Cortex of kidney (tissue), 1 donor: ENCODE measurements around the gene C2CD2.
"Not testable (repeated sequence)": the region's sequence is repeated elsewhere in the genome, so short reads cannot be mapped to it uniquely, and the experiment has no call there.

ENCODE experiments used
- DNase-seq: peaks from one replicate; lab custom pipeline; 2025; lab: John Stamatoyannopoulos, UW

C2CD2 gene

GRCh38 chr21:41957991-41958766, 4.4 kb upstream of the C2CD2 start:
- DNase-seq: no peak

- DNase-seq: no peak
Measured at GRCh38 chr21:41956926-41957729, 3.3 kb upstream of the C2CD2 start.

- DNase-seq: no peak
Measured at GRCh38 chr21:41955516-41955915, 1.7 kb upstream of the C2CD2 start.

GRCh38 chr21:41954654-41955499, 1.1 kb upstream of the C2CD2 start:
- DNase-seq: no peak

GRCh38 chr21:41953249-41953830, 478 bp downstream of the C2CD2 start:
- no peak for DNase-seq

- no peak for DNase-seq
Measured at GRCh38 chr21:41952568-41953248, 1.1 kb downstream of the C2CD2 start.

- no peak for DNase-seq
Measured at GRCh38 chr21:41951876-41952567, 1.8 kb downstream of the C2CD2 start.

- no peak for DNase-seq
Measured at GRCh38 chr21:41950941-41951351, 2.9 kb downstream of the C2CD2 start.

- DNase-seq: not testable (repeated sequence)
Measured at GRCh38 chr21:41949631-41950030, 4.2 kb downstream of the C2CD2 start.

GRCh38 chr21:41948901-41949300, 4.9 kb downstream of the C2CD2 start:
- no peak for DNase-seq

GRCh38 chr21:41948078-41948895, 5.5 kb downstream of the C2CD2 start:
- DNase-seq: no peak

- DNase-seq: no peak
Measured at GRCh38 chr21:41945982-41946381, 7.8 kb downstream of the C2CD2 start.

- DNase-seq: no peak
Measured at GRCh38 chr21:41943851-41944250, 10.0 kb downstream of the C2CD2 start.

GRCh38 chr21:41942457-41942856, 11.4 kb downstream of the C2CD2 start:
- no peak for DNase-seq

GRCh38 chr21:41941941-41942340, 11.9 kb downstream of the C2CD2 start:
- DNase-seq: no peak

GRCh38 chr21:41940431-41940830, 13.4 kb downstream of the C2CD2 start:
- no peak for DNase-seq

GRCh38 chr21:41939391-41939790, 14.4 kb downstream of the C2CD2 start:
- DNase-seq: no peak

GRCh38 chr21:41933313-41934079, 20.3 kb downstream of the C2CD2 start:
- DNase-seq: no peak
